ENCODE data around the gene L3MBTL4.

L3MBTL4 gene

GRCh38 chr18:6107794-6108193 is 306.9 kb downstream of the L3MBTL4 start:
- H3K27ac ChIP-seq = no peak overlapping the region
- H3K4me3 ChIP-seq (ENCODE audit: low read depth, low read length) = no peak overlapping the region
- no peaks in the 10 kb centered on the region for H3K27me3 ChIP-seq (replicated peaks)
- in situ Hi-C loops (cut with HindIII; ENCODE audit: low pct_ligation_motif_present, low sequenced_read_pairs) = no loop called here
- TF ChIP-seq CTCF (IDR thresholded peaks at IDR 0.05; ENCODE audit: low read depth, low read length, missing control alignments) = no peak
- H3K36me3 ChIP-seq (replicated peaks) = no peaks in the 10 kb centered on the region
- DNase-seq = no peak

GRCh38 chr18:6106091-6106685 is 308.5 kb downstream of the L3MBTL4 start:
- in situ Hi-C loops (cut with HindIII; ENCODE audit: low pct_ligation_motif_present, low sequenced_read_pairs) = no loop called here
- no peak for DNase-seq
- no peak overlapping the region for H3K4me3 ChIP-seq (ENCODE audit: low read depth, low read length)
- TF ChIP-seq CTCF (IDR thresholded peaks at IDR 0.05; ENCODE audit: low read depth, low read length, missing control alignments) = no peak
- no peaks in the 10 kb centered on the region for H3K36me3 ChIP-seq (replicated peaks)
- no peak overlapping the region for H3K27ac ChIP-seq
- H3K27me3 ChIP-seq (replicated peaks) = no peaks in the 10 kb centered on the region

GRCh38 chr18:6103741-6104140 is 311.0 kb downstream of the L3MBTL4 start:
- no peak for DNase-seq
- in situ Hi-C loops (cut with HindIII; ENCODE audit: low pct_ligation_motif_present, low sequenced_read_pairs) = no loop called here
- H3K36me3 ChIP-seq (replicated peaks) = no peaks in the 10 kb centered on the region
- H3K27me3 ChIP-seq (replicated peaks) = no peaks in the 10 kb centered on the region
- no peak overlapping the region for H3K4me3 ChIP-seq (ENCODE audit: low read depth, low read length)
- H3K27ac ChIP-seq = no peak overlapping the region
- no peak for TF ChIP-seq CTCF (IDR thresholded peaks at IDR 0.05; ENCODE audit: low read depth, low read length, missing control alignments)

- no peaks in the 10 kb centered on the region for H3K27me3 ChIP-seq (replicated peaks)
- H3K27ac ChIP-seq = no peak overlapping the region
- in situ Hi-C loops (cut with HindIII; ENCODE audit: low pct_ligation_motif_present, low sequenced_read_pairs) = no loop called here
- no peaks in the 10 kb centered on the region for H3K36me3 ChIP-seq (replicated peaks)
- H3K4me3 ChIP-seq (ENCODE audit: low read depth, low read length) = no peak overlapping the region
- DNase-seq = no peak
- no peak for TF ChIP-seq CTCF (IDR thresholded peaks at IDR 0.05; ENCODE audit: low read depth, low read length, missing control alignments)
Measured at GRCh38 chr18:6096730-6097129, 318.0 kb downstream of the L3MBTL4 start.

GRCh38 chr18:6088432-6088831 is 326.3 kb downstream of the L3MBTL4 start:
- H3K36me3 ChIP-seq (replicated peaks) = no peaks in the 10 kb centered on the region
- in situ Hi-C loops (cut with HindIII; ENCODE audit: low pct_ligation_motif_present, low sequenced_read_pairs) = no loop called here
- H3K27me3 ChIP-seq (replicated peaks) = no peaks in the 10 kb centered on the region
- no peak overlapping the region for H3K4me3 ChIP-seq (ENCODE audit: low read depth, low read length)
- DNase-seq = no peak
- H3K27ac ChIP-seq = no peak overlapping the region
- no peak for TF ChIP-seq CTCF (IDR thresholded peaks at IDR 0.05; ENCODE audit: low read depth, low read length, missing control alignments)

GRCh38 chr18:6086731-6087130 is 328.0 kb downstream of the L3MBTL4 start:
- Histone ChIP-seq H3K27me3 (replicated peaks) (no peaks in the 10 kb centered on the region), H3K4me3 (ENCODE audit: low read depth, low read length) (no peak overlapping the region), H3K36me3 (replicated peaks) (no peaks in the 10 kb centered on the region), H3K27ac (no peak overlapping the region)
- no peak for TF ChIP-seq CTCF (IDR thresholded peaks at IDR 0.05; ENCODE audit: low read depth, low read length, missing control alignments)
- no peak for DNase-seq
- in situ Hi-C loops (cut with HindIII; ENCODE audit: low pct_ligation_motif_present, low sequenced_read_pairs) = no loop called here
